Measurements from ENCODE around the gene ADAMTSL2.

DNA sequence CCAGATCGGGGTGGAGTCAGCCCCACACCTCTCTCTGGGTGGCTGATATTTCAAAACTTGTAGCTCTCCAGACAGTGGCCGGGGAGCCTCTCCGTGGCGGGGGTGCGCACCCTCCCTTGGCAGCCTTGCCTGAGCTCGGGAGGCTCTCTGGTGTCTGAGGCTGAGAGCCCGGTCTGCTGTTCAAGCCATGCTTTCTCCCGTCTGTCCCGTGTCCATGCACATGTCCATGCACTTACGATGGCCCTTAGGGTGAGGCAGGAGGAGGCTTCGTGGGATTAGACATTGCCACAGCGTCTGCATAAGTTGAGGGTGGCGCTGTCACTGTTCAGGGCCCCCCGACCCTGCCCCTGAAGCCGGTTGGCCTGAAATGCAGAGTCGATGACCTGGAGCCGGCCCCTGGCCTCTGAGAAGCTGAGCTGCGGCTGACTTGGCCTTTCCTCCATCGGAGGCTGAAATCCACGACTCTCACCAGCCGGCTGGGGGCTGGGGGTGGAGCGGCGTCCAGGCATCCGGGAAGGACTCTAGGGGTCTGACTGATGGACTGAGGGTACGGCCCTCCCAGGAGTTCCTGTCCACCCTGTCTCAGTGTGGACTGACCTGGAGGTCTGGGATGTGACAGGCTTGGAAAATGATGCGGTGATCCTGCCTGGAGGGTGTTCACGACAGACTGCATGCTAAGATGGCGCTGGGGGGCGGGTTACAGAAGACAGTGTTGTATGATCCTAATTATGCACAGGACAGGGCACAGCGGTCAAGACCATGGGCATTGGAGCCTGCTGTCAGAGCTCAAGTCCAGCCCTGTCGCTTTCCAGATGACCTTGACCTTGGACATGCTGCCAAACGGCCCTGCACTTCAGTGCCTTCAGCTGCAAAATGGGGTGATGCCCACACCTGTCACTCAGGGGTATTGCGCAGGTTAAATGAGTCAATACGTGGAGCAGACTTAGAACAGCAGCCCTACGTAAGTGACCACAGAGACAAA, 37.4 kb upstream of the ADAMTSL2 start:
- no peak for TF ChIP-seq OSR1 (CRISPR knock-in tag; IDR thresholded peaks at IDR 0.05)
- no peak for TF ChIP-seq ZFP3 (CRISPR knock-in tag; IDR thresholded peaks at IDR 0.05)
- TF ChIP-seq, protein P1, sequence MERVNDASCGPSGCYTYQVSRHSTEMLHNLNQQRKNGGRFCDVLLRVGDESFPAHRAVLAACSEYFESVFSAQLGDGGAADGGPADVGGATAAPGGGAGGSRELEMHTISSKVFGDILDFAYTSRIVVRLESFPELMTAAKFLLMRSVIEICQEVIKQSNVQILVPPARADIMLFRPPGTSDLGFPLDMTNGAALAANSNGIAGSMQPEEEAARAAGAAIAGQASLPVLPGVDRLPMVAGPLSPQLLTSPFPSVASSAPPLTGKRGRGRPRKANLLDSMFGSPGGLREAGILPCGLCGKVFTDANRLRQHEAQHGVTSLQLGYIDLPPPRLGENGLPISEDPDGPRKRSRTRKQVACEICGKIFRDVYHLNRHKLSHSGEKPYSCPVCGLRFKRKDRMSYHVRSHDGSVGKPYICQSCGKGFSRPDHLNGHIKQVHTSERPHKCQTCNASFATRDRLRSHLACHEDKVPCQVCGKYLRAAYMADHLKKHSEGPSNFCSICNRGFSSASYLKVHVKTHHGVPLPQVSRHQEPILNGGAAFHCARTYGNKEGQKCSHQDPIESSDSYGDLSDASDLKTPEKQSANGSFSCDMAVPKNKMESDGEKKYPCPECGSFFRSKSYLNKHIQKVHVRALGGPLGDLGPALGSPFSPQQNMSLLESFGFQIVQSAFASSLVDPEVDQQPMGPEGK (CRISPR knock-in tag; IDR thresholded peaks at IDR 0.05; ENCODE audit: borderline replicate concordance): no peak
- TF ChIP-seq ZNF8 (CRISPR knock-in tag; IDR thresholded peaks at IDR 0.05): no peak
- TF ChIP-seq GLIS3 (CRISPR knock-in tag; IDR thresholded peaks at IDR 0.05): no peak
- TF ChIP-seq BACH2 (CRISPR knock-in tag; IDR thresholded peaks at IDR 0.05; ENCODE audit: borderline replicate concordance): no peak
- TF ChIP-seq, protein P2, sequence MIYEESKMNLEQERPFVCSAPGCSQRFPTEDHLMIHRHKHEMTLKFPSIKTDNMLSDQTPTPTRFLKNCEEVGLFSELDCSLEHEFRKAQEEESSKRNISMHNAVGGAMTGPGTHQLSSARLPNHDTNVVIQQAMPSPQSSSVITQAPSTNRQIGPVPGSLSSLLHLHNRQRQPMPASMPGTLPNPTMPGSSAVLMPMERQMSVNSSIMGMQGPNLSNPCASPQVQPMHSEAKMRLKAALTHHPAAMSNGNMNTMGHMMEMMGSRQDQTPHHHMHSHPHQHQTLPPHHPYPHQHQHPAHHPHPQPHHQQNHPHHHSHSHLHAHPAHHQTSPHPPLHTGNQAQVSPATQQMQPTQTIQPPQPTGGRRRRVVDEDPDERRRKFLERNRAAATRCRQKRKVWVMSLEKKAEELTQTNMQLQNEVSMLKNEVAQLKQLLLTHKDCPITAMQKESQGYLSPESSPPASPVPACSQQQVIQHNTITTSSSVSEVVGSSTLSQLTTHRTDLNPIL (CRISPR knock-in tag; IDR thresholded peaks at IDR 0.05; ENCODE audit: low read depth): no peak
- TF ChIP-seq TCF4 (CRISPR knock-in tag; IDR thresholded peaks at IDR 0.05; ENCODE audit: borderline replicate concordance): no peak
- no peak for TF ChIP-seq ISL1 (CRISPR knock-in tag; IDR thresholded peaks at IDR 0.05)
- no peak for TF ChIP-seq TOX (CRISPR knock-in tag; IDR thresholded peaks at IDR 0.05; ENCODE audit: borderline replicate concordance)
- TF ChIP-seq ZNF70 (CRISPR knock-in tag; IDR thresholded peaks at IDR 0.05): no peak
- no peak for TF ChIP-seq RARB (CRISPR knock-in tag; IDR thresholded peaks at IDR 0.05)
